Fibroblast of the aortic adventitia (primary cell): ENCODE measurements around the gene STX7. TPM values are rescaled to one million over a fixed set of nuclear protein-coding genes. Genes with fewer than 3 reads are reported as not detected.

Source experiments
- DNase-seq: peaks from one replicate; pipeline ENCODE4 v3.0.0-alpha.2; 2010; ENCODE audit warnings: low read depth
- H3K4me3 ChIP-seq: 2 replicates; pipeline ENCODE4 v1.5.1; 2011; ENCODE audit warnings: low read depth, mild to moderate bottlenecking, control low read depth, low read length, moderate library complexity
- CTCF ChIP-seq: IDR thresholded peaks from 2 replicates; pipeline ENCODE4 v1.5.1; 2011; ENCODE audit warnings: mild to moderate bottlenecking, low read length, control low read depth, inconsistent platforms; ENCODE audit not compliant: insufficient read depth
- total RNA-seq: library from RNA; depleted of rRNA; stranded (reverse); fragments of >200 nt; gene quantifications from 2 replicates; pipeline ENCODE4 v1.2.3, GENCODE V29; 2012; ENCODE audit warnings: low replicate concordance

STX7 gene
- total RNA-seq, 1 donor, result 49.7 TPM

GRCh38 chr6:132498638-132499037 lies 14.3 kb downstream of the STX7 start:
- no peak overlapping the region for H3K4me3 ChIP-seq
- no peak for DNase-seq
- no peak for TF ChIP-seq CTCF

- DNase-seq, result no peak
- TF ChIP-seq CTCF, result no peak
- H3K4me3 ChIP-seq, result no peak overlapping the region
Observed at GRCh38 chr6:132496519-132497180, 16.3 kb downstream of the STX7 start.

- no peak for DNase-seq
- TF ChIP-seq CTCF, result no peak
- no peak overlapping the region for H3K4me3 ChIP-seq
Observed at GRCh38 chr6:132495604-132496079, 17.3 kb downstream of the STX7 start.

GRCh38 chr6:132494954-132495353 lies 18.0 kb downstream of the STX7 start:
- no peak for TF ChIP-seq CTCF
- no peak for DNase-seq
- H3K4me3 ChIP-seq, result no peak overlapping the region

GRCh38 chr6:132491881-132492280 lies 21.0 kb downstream of the STX7 start:
- H3K4me3 ChIP-seq, result no peak overlapping the region
- TF ChIP-seq CTCF, result no peak
- no peak for DNase-seq

DNA sequence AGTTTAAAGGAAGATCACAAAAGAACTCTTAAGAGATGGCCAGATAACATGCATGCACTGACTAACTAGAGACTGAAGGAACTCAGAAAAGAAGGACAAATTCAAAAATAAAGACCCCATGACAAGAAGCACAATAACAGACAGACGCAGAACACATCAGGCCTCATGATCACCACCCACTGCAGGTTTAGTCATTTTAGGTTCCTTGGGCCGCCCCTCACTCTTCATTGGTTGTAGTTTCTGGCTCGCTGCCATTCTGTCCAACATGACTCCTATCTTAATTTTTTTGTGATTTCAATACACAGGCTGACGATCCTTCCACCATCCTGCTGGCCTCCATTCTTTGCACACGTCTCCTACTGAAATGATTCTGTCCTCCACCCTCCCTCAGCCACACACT lies 21.6 kb downstream of the STX7 start:
- no peak for TF ChIP-seq CTCF
- DNase-seq, result peak; percentile 60
- no peak overlapping the region for H3K4me3 ChIP-seq

GRCh38 chr6:132490478-132491204 lies 22.3 kb downstream of the STX7 start:
- no peak for TF ChIP-seq CTCF
- peak; percentile 36 for DNase-seq
- peak overlapping the region; percentile 19 for H3K4me3 ChIP-seq
